GM12878 (cell line): ENCODE data around the gene EHBP1.

Experiments
- CREB1 ChIP-seq: IDR thresholded peaks from 2 replicates; pipeline ENCODE4 v1.6.1; 2012; ENCODE audit warnings: low read depth, mild to moderate bottlenecking, inconsistent platforms
- GABPA ChIP-seq: IDR thresholded peaks from 2 replicates; pipeline ENCODE4 v1.6.1; 2014; ENCODE audit warnings: antibody characterized with exemption, low read depth, mild to moderate bottlenecking, inconsistent platforms
- POLR2AphosphoS5 ChIP-seq: IDR thresholded peaks from 2 replicates; pipeline ENCODE4 v1.6.1; 2011; ENCODE audit warnings: mild to moderate bottlenecking, low read length, inconsistent platforms
- PRDM15 ChIP-seq: fragments of 450-650 bp; formaldehyde crosslinking; IDR thresholded peaks from 2 replicates; pipeline ENCODE4 v1.4.0; 2020; ENCODE audit warnings: mild to moderate bottlenecking, moderate library complexity
- ZNF274 ChIP-seq: IDR thresholded peaks from one replicate; pipeline ENCODE4 v1.8.0; 2011; ENCODE audit not compliant: insufficient read length, insufficient read depth
- ZSCAN29 ChIP-seq: fragments of 450-650 bp; IDR thresholded peaks from 2 replicates; pipeline ENCODE4 v1.6.1; 2017; ENCODE audit warnings: mild to moderate bottlenecking, moderate library complexity

GRCh38 chr2:62691186-62691585 lies 14.3 kb upstream of the EHBP1 start:
- TF ChIP-seq ZSCAN29 (no peak), CREB1 (no peak), ZNF274 (no peak), GABPA (no peak), PRDM15 (CRISPR knock-in tag) (no peak), POLR2AphosphoS5 (no peak)
